K562 (cell line): ENCODE data around the gene YIPF5.

Source experiments
- CTCF ChIP-seq, 3 experiments: IDR thresholded peaks in 2 of 3; conservative IDR thresholded peaks in 1 of 3; 2 replicates each; pipeline ENCODE4 v1.5.1; 2011 to 2012; ENCODE audit warnings: low read length in 3 of 3, mild to moderate bottlenecking in 3 of 3, control low read depth in 2 of 3, improper control_type of control experiment in 1 of 3, inconsistent platforms in 1 of 3, low read depth in 1 of 3, mixed read lengths in 1 of 3, moderate library complexity in 1 of 3; ENCODE audit not compliant: insufficient read depth in 2 of 3
- NFIC ChIP-seq: fragments of 450-650 bp; IDR thresholded peaks from 2 replicates; pipeline ENCODE4 v1.6.1; 2017; ENCODE audit warnings: mild to moderate bottlenecking, inconsistent platforms
- NR3C1 ChIP-seq: sonication (generic); formaldehyde crosslinking; IDR thresholded peaks from 2 replicates; pipeline ENCODE4 v1.8.1; 2022; ENCODE audit warnings: missing genetic modification reagents
- SMARCA4 ChIP-seq: fragments of 450-650 bp; IDR thresholded peaks from 2 replicates; pipeline ENCODE4 v1.6.1; 2016
- TF ChIP-seq, protein P1 (sequence below): fragments of 250-450 bp; sonication (Bioruptor Pico); IDR thresholded peaks from 2 replicates; pipeline ENCODE4 v1.5.1; 2021; ENCODE audit warnings: mild to moderate bottlenecking
- TF ChIP-seq, protein P2 (sequence below): sonication (generic); formaldehyde crosslinking; IDR thresholded peaks from 2 replicates; pipeline ENCODE4 v1.8.0; 2023; ENCODE audit warnings: mild to moderate bottlenecking, missing genetic modification reagents

- no peak for TF ChIP-seq NR3C1 (CRISPR knock-in tag)
- TF ChIP-seq, protein P1, sequence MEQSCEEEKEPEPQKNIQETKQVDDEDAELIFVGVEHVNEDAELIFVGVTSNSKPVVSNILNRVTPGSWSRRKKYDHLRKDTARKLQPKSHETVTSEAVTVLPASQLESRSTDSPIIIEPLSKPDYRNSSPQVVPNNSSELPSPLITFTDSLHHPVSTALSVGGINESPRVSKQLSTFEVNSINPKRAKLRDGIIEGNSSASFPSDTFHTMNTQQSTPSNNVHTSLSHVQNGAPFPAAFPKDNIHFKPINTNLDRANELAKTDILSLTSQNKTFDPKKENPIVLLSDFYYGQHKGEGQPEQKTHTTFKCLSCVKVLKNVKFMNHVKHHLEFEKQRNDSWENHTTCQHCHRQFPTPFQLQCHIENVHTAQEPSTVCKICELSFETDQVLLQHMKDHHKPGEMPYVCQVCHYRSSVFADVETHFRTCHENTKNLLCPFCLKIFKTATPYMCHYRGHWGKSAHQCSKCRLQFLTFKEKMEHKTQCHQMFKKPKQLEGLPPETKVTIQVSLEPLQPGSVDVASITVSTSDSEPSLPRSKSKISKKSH: no peak
- TF ChIP-seq NFIC: no peak
- no peak for TF ChIP-seq CTCF (IDR thresholded peaks at IDR 0.05 in 2 of 3, conservative IDR thresholded peaks at IDR 0.05 in 1 of 3; ENCODE audit: insufficient read depth in 2 of 3, low read depth in 1 of 3, low read length in 3 of 3)
- TF ChIP-seq SMARCA4: no peak
- TF ChIP-seq, protein P2, sequence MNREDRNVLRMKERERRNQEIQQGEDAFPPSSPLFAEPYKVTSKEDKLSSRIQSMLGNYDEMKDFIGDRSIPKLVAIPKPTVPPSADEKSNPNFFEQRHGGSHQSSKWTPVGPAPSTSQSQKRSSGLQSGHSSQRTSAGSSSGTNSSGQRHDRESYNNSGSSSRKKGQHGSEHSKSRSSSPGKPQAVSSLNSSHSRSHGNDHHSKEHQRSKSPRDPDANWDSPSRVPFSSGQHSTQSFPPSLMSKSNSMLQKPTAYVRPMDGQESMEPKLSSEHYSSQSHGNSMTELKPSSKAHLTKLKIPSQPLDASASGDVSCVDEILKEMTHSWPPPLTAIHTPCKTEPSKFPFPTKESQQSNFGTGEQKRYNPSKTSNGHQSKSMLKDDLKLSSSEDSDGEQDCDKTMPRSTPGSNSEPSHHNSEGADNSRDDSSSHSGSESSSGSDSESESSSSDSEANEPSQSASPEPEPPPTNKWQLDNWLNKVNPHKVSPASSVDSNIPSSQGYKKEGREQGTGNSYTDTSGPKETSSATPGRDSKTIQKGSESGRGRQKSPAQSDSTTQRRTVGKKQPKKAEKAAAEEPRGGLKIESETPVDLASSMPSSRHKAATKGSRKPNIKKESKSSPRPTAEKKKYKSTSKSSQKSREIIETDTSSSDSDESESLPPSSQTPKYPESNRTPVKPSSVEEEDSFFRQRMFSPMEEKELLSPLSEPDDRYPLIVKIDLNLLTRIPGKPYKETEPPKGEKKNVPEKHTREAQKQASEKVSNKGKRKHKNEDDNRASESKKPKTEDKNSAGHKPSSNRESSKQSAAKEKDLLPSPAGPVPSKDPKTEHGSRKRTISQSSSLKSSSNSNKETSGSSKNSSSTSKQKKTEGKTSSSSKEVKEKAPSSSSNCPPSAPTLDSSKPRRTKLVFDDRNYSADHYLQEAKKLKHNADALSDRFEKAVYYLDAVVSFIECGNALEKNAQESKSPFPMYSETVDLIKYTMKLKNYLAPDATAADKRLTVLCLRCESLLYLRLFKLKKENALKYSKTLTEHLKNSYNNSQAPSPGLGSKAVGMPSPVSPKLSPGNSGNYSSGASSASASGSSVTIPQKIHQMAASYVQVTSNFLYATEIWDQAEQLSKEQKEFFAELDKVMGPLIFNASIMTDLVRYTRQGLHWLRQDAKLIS: no peak
These were observed 38.9 kb upstream of the YIPF5 start for GRCh38 chr5:144209361-144209760.
